Fibroblast of lung (primary cell): Measurements from ENCODE around the gene LIMK2. TPM values are rescaled to one million over a fixed set of nuclear protein-coding genes. Genes with fewer than 3 reads are reported as not detected.

ENCODE experiments used
- DNase-seq, 2 donors: peaks; one replicate each; pipeline versions ENCODE4 v3.0.0 to v3.0.0-alpha.2; 2010; ENCODE audit warnings: low read depth in 2 of 2
- H2AFZ ChIP-seq: 2 replicates; pipeline ENCODE4 v1.5.1; 2012; ENCODE audit warnings: low read length, control low read depth, inconsistent platforms
- H3K27ac ChIP-seq: 2 replicates; pipeline ENCODE4 v1.5.1; 2011; ENCODE audit warnings: low read length, control low read depth; ENCODE audit not compliant: insufficient read depth
- H3K27me3 ChIP-seq: 2 replicates; pipeline ENCODE4 v1.5.1; 2011; ENCODE audit warnings: mild to moderate bottlenecking, low read length; ENCODE audit not compliant: control insufficient read depth, insufficient read depth
- H3K36me3 ChIP-seq: 2 replicates; pipeline ENCODE4 v1.5.1; 2011; ENCODE audit warnings: low read length; ENCODE audit not compliant: control insufficient read depth, insufficient read depth
- H3K4me1 ChIP-seq: 2 replicates; pipeline ENCODE4 v1.5.1; 2011; ENCODE audit warnings: low read length; ENCODE audit not compliant: control insufficient read depth, insufficient read depth; ENCODE audit errors: extremely low read depth
- H3K4me2 ChIP-seq: 2 replicates; pipeline ENCODE4 v1.5.1; 2011; ENCODE audit warnings: low read length, control low read depth; ENCODE audit not compliant: insufficient read depth; ENCODE audit errors: extremely low read depth
- H3K4me3 ChIP-seq, 4 experiments: fragments of 200-600 bp in 1 of 4; sonication (generic) in 1 of 4; replicated peaks in 1 of 4; 2 replicates each; pipeline ENCODE4 v1.5.1; 2011 to 2016; ENCODE audit warnings: low read length in 4 of 4, low read depth in 3 of 4, mild to moderate bottlenecking in 3 of 4, control low read depth in 2 of 4, inconsistent platforms in 1 of 4, mixed read lengths in 1 of 4; ENCODE audit not compliant: insufficient read depth in 1 of 4; ENCODE audit errors: control extremely low read depth in 1 of 4
- H3K79me2 ChIP-seq: 2 replicates; pipeline ENCODE4 v1.5.1; 2012; ENCODE audit warnings: mild to moderate bottlenecking, low read length, inconsistent platforms; ENCODE audit not compliant: control insufficient read depth, insufficient read depth
- H3K9ac ChIP-seq: 2 replicates; pipeline ENCODE4 v1.5.1; 2011; ENCODE audit warnings: mild to moderate bottlenecking, low read length, control low read depth; ENCODE audit not compliant: insufficient read depth
- H3K9me3 ChIP-seq: 2 replicates; pipeline ENCODE4 v1.5.1; 2012; ENCODE audit warnings: low read depth, low read length; ENCODE audit not compliant: control insufficient read depth, insufficient read depth
- H4K20me1 ChIP-seq: 2 replicates; pipeline ENCODE4 v1.5.1; 2011; ENCODE audit warnings: low read length; ENCODE audit not compliant: control insufficient read depth, insufficient read depth; ENCODE audit errors: extremely low read depth
- EZH2 ChIP-seq: IDR thresholded peaks from 2 replicates; pipeline ENCODE4 v1.5.1; 2012; ENCODE audit warnings: low read length, control low read depth, mild to moderate bottlenecking; ENCODE audit errors: missing control alignments
- polyA plus RNA-seq, 2 donors: library from polyadenylated mRNA; depleted of rRNA in 1 of 2; stranded (reverse) in 1 of 2; unstranded in 1 of 2; fragments of >200 nt; gene quantifications; 2 replicates each; pipeline ENCODE4 v1.2.1, GENCODE V29; 2011 to 2012; ENCODE audit warnings: missing spikeins in 1 of 2
- total RNA-seq: library from RNA; depleted of rRNA; stranded (reverse); fragments of >200 nt; gene quantifications from 2 replicates; pipeline ENCODE4 v1.2.1, GENCODE V29; 2014
- TF ChIP-seq, protein P1 (sequence below), 2 donors: IDR thresholded peaks in 1 of 2; conservative IDR thresholded peaks in 1 of 2; 1 replicate in 1 of 2; 2 replicates in 1 of 2; pipeline ENCODE4 v1.5.1; 2011 to 2012; ENCODE audit warnings: low read length in 2 of 2, control low read depth in 1 of 2, inconsistent platforms in 1 of 2, low read depth in 1 of 2, mild to moderate bottlenecking in 1 of 2

The LIMK2 gene
- total and polyA plus RNA-seq, 2 donors (not counting 1 experiment from before 2014, with no cell fraction given): 3.4 to 20.0 TPM

- Histone ChIP-seq H3K9ac (no peak overlapping the region), H3K4me3 (no peak overlapping the region), H3K4me2 (no peak overlapping the region), H2AFZ (no peak overlapping the region), H3K79me2 (no peaks in the 10 kb centered on the region), H3K27ac (no peak overlapping the region), H3K36me3 (peaks cover 3% of the 10 kb centered on the region), H4K20me1 (no peaks in the 10 kb centered on the region), H3K9me3 (no peaks in the 10 kb centered on the region), H3K27me3 (no peaks in the 10 kb centered on the region), H3K4me1 (no peaks in the 10 kb centered on the region)
- TF ChIP-seq EZH2: no peak
- TF ChIP-seq, protein P1, sequence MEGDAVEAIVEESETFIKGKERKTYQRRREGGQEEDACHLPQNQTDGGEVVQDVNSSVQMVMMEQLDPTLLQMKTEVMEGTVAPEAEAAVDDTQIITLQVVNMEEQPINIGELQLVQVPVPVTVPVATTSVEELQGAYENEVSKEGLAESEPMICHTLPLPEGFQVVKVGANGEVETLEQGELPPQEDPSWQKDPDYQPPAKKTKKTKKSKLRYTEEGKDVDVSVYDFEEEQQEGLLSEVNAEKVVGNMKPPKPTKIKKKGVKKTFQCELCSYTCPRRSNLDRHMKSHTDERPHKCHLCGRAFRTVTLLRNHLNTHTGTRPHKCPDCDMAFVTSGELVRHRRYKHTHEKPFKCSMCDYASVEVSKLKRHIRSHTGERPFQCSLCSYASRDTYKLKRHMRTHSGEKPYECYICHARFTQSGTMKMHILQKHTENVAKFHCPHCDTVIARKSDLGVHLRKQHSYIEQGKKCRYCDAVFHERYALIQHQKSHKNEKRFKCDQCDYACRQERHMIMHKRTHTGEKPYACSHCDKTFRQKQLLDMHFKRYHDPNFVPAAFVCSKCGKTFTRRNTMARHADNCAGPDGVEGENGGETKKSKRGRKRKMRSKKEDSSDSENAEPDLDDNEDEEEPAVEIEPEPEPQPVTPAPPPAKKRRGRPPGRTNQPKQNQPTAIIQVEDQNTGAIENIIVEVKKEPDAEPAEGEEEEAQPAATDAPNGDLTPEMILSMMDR (conservative IDR thresholded peaks at IDR 0.05 in 1 of 2, IDR thresholded peaks at IDR 0.05 in 1 of 2; ENCODE audit: low read depth in 1 of 2, low read length in 2 of 2): no peak
- no peak for DNase-seq
These were observed 116.5 kb downstream of the LIMK2 start for GRCh38 chr22:31328544-31328960.

DNA sequence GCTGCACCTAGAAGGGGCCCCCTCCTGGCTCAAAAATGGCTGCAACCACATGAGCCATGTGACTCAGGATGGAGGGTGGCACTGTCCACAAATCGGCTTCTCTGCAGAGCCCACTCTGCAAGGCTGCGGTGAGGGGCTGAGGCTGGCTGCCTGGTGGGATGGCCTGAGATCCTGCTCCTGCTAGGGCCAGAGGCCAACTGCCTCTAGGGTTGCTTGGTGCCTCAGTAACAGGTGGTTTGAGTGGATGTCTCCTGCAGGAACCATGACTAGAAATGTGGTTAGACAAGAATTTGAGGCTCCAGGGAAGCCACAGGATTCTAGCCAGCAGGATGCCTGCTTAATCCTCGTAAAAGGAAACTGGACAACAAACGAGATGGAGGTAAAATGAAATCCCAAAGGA, 116.9 kb downstream of the LIMK2 start:
- Histone ChIP-seq H3K27me3 (no peaks in the 10 kb centered on the region), H2AFZ (no peak overlapping the region), H3K9ac (no peak overlapping the region), H4K20me1 (no peaks in the 10 kb centered on the region), H3K36me3 (peaks cover 3% of the 10 kb centered on the region), H3K9me3 (no peaks in the 10 kb centered on the region), H3K4me2 (no peak overlapping the region), H3K79me2 (no peaks in the 10 kb centered on the region), H3K4me1 (no peaks in the 10 kb centered on the region), H3K4me3 (no peak overlapping the region), H3K27ac (no peak overlapping the region)
- peak in 1 of 2 donors; percentile 50 for DNase-seq
- TF ChIP-seq EZH2: no peak
- TF ChIP-seq, protein P1 (conservative IDR thresholded peaks at IDR 0.05 in 1 of 2, IDR thresholded peaks at IDR 0.05 in 1 of 2; ENCODE audit: low read depth in 1 of 2, low read length in 2 of 2): no peak

Other genes starting within 250 kb of the LIMK2 start
- 16.7 and 23.1 TPM in 2 replicates for gene MORC2, start 243.5 kb upstream of the LIMK2 start, total RNA-seq
- gene MORC2, start 243.5 kb upstream of the LIMK2 start, polyA plus RNA-seq: 10.1 and 11.4 TPM in 2 replicates
- 36.5 and 39.5 TPM in 2 replicates for gene TUG1, start 243.0 kb upstream of the LIMK2 start, total RNA-seq
- 83.2 and 114 TPM in 2 replicates for gene TUG1, start 243.0 kb upstream of the LIMK2 start, polyA plus RNA-seq
- gene SMTN, start 131.0 kb upstream of the LIMK2 start, total RNA-seq: 79.4 and 95.1 TPM in 2 replicates
- 43.7 and 61.5 TPM in 2 replicates for gene SMTN, start 131.0 kb upstream of the LIMK2 start, polyA plus RNA-seq
- gene SELENOM, start 104.7 kb upstream of the LIMK2 start, total RNA-seq: 127 and 132 TPM in 2 replicates
- 93.5 and 130 TPM in 2 replicates for gene SELENOM, start 104.7 kb upstream of the LIMK2 start, polyA plus RNA-seq
- gene INPP5J, start 89.3 kb upstream of the LIMK2 start, total RNA-seq: 0.26 and 0.33 TPM in 2 replicates
- 0.17 and 0.23 TPM in 2 replicates for gene INPP5J, start 89.3 kb upstream of the LIMK2 start, polyA plus RNA-seq
- 0.33 TPM in 1 of 2 replicates, not detected in the other for gene PLA2G3, start 71.8 kb upstream of the LIMK2 start, total RNA-seq
- gene PLA2G3, start 71.8 kb upstream of the LIMK2 start, polyA plus RNA-seq: 0.18 and 0.61 TPM in 2 replicates
- 25.7 and 31.2 TPM in 2 replicates for gene RNF185, start 52.1 kb upstream of the LIMK2 start, total RNA-seq
- gene RNF185, start 52.1 kb upstream of the LIMK2 start, polyA plus RNA-seq: 55.8 and 56.1 TPM in 2 replicates
- gene PIK3IP1, start 80.2 kb downstream of the LIMK2 start, total RNA-seq: 32.4 and 81.6 TPM in 2 replicates
- gene PIK3IP1, start 80.2 kb downstream of the LIMK2 start, polyA plus RNA-seq: 18.1 and 32.1 TPM in 2 replicates
- 14.4 and 15.9 TPM in 2 replicates for gene PATZ1, start 134.0 kb downstream of the LIMK2 start, total RNA-seq
- gene PATZ1, start 134.0 kb downstream of the LIMK2 start, polyA plus RNA-seq: 6.1 and 6.7 TPM in 2 replicates
- 73.2 and 78.8 TPM in 2 replicates for gene DRG1, start 187.3 kb downstream of the LIMK2 start, total RNA-seq
- gene DRG1, start 187.3 kb downstream of the LIMK2 start, polyA plus RNA-seq: 76.4 and 91.9 TPM in 2 replicates